Measurements from ENCODE around the gene NOL12. TPM values are rescaled to one million over a fixed set of nuclear protein-coding genes. Genes with fewer than 3 reads are reported as not detected.
"Not testable (repeated sequence)": the region's sequence is repeated elsewhere in the genome, so short reads cannot be mapped to it uniquely, and the experiment has no call there.

NOL12 gene
- total RNA-seq, 2 donors from 2014 or later: 30.3 to 38.2 TPM

- peak; percentile 97 to 98 for DNase-seq
- peak; percentile 95 for ATAC-seq
These were observed 10.8 kb downstream of the NOL12 start, which contains the start of gene TRIOBP for GRCh38 chr22:37696657-37697537. TRIOBP (plus strand) TSS chr22:37697048; CDS start chr22:37701366, 4,318 bp downstream.

GRCh38 chr22:37697538-37697835 is 11.3 kb downstream of the NOL12 start:
- intact Hi-C loops (cut with DNase I, micrococcal nuclease): no loop called here
- no peak for ATAC-seq
- DNase-seq: no peak

More at GRCh38 chr22:37696657-37697537, 10.8 kb downstream of the NOL12 start, which contains the start of gene TRIOBP:
- intact Hi-C loops (cut with DNase I, micrococcal nuclease): no loop called here

- ATAC-seq: no peak
- DNase-seq: no peak
These were observed 15.1 kb downstream of the NOL12 start for GRCh38 chr22:37701141-37701786.

GRCh38 chr22:37703906-37704305 is 17.8 kb downstream of the NOL12 start:
- no peak for ATAC-seq
- no peak for DNase-seq
- intact Hi-C loops (cut with DNase I, micrococcal nuclease): no loop called here

More at GRCh38 chr22:37701141-37701786, 15.1 kb downstream of the NOL12 start:
- intact Hi-C loops (cut with DNase I, micrococcal nuclease): no loop called here

GRCh38 chr22:37704645-37705044 is 18.5 kb downstream of the NOL12 start:
- ATAC-seq (no peak), DNase-seq (no peak)
- intact Hi-C loops (cut with DNase I, micrococcal nuclease): no loop called here

GRCh38 chr22:37705205-37705604 is 19.1 kb downstream of the NOL12 start:
- DNase-seq (no peak), ATAC-seq (no peak)
- intact Hi-C loops (cut with DNase I, micrococcal nuclease): no loop called here

DNA sequence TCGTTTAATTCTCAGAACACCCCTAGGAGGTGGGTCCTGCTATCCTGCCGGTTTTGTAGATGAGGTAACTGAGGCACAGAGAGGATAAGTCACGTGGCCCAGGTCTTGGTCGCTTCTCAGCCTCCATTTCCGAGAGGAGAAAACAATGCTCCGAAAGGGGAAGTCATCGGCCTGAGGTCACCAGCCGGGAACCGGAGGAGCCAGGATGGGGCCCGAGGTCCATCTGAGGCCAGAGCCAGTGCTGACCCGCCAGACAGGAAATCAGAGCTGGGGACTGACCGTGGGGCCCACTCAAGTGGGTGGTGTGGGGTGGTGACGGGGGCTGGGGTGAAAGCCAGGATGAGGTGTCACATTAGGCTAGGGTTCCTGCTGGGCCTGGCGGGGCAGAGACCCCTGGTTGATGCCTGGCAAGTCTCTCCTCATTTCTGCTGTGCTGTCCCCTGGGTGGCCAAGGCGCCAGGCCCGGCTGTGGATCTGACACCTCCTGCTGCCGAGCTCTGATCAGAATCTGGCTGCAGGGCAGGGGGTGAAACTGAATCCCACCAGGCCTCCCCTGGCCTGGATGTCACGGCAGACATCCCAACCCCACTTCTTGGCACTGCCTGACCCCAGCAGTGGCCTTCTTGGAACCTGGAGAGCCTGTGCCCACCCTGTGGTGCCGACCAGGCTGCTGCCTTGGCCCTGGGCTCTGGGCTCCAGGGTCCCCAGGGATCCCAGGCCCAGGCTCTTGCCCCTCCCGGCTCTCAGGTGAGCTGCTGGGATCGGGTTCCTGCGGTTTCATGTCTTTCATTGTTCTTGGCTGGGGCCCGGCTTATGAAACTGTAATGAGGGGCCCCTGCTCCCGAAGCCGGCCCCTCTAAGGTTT is 22.7 kb downstream of the NOL12 start:
- DNase-seq: no peak
- ATAC-seq: peak; percentile 18
- intact Hi-C loops (cut with DNase I, micrococcal nuclease): no loop called here

DNA sequence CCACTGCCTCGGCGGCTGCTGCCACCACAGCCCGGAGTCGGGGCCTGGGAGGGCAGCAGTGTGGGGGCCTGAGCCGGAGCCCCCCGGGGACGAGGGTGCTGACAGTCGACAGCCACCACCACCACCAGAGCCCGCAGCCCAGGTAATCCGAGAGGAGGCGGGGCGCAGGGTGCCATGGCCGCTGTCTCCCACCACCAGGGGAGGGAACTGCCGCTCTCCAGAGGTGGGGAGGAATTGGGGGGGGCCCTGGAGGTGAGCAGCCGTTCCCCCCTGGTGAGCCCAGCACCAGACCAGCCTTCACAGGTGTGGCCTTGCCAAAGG is 23.3 kb downstream of the NOL12 start:
- DNase-seq (no peak), ATAC-seq (no peak)
- intact Hi-C loops (cut with DNase I, micrococcal nuclease): no loop called here

DNA sequence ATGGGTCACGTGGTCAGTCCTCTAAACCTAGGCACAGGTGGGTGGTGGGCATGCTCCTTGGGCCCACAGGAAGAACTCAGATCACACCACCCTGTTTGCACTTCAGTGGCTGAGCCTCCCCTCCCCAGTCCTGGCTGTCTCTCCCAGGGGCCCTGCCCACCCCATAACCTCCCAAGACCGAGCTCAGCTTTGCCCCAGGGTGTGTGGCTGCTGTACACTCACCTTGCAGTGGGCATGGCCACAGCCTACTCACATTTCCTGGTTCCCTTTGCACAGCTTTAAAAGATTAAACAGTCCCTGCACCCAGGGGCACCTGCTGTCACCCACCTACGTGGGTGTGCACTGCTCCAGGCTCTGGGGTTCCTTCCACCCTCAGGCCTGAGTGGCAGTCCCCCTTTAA is 24.5 kb downstream of the NOL12 start:
- no peak for DNase-seq
- intact Hi-C loops (cut with DNase I, micrococcal nuclease): no loop called here
- peak; percentile 76 for ATAC-seq

DNA sequence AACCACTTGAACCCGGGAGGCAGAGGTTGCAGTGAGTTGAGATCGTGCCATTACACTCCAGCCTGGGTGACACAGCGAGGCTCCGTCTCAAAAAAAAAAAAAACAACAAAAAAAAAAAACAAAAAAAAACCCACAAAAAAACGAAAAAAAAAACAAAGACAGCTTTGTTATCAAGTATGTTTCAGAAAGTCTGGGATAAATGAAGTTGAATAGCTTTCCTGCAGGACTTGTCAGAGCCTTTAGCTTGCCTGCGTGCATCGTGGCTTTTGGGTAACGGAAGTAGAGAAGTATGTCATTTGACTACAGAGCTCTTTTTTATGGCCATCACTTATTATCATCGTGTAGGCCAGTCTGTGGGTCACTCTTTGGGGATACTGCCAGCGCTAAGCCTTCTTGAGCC is 25.3 kb downstream of the NOL12 start:
- DNase-seq: no peak
- no peak for ATAC-seq
- intact Hi-C loops (cut with DNase I, micrococcal nuclease): no loop called here

DNA sequence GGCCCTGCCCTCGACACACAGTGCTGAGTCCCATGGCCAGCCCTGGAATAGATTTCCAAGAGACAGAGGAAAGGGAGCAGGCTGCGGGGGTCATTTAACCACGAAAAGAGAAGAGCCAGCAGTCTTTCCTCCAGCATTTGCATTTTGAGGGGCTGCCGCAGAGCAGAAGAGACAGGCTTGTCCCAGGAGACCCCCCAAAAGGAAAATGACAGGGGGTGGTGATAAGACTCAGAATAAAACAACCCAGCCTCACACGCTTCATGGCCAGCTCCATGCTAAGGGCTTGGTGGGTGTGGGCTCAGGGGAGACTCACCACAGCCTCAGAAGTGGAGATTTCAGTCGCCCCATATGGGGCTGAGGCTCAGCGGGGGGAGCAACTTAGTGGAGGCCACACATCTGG is 27.6 kb downstream of the NOL12 start:
- DNase-seq (no peak), ATAC-seq (no peak)
- intact Hi-C loops (cut with DNase I, micrococcal nuclease): no loop called here

GRCh38 chr22:37714634-37715033 is 28.5 kb downstream of the NOL12 start:
- DNase-seq (no peak), ATAC-seq (no peak)
- intact Hi-C loops (cut with DNase I, micrococcal nuclease): no loop called here

DNA sequence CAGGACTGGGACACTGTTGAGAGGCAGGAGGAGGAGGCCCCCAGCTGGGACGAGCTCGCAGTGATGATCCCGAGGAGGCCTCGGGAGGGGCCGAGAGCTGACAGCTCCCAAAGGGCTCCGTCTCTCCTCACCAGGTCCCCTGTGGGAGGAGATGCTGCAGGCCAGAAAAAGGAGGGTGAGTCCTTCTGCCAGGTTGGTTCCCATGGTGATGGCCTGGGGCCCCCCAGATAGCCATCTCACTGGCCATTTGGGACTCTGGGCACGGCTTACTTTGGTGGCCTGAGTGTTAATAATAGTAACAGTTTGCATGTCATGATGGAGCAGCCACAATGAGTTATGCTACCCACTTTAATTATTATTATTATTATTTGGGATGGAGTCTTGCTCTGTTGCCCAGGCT is 29.6 kb downstream of the NOL12 start:
- intact Hi-C loops (cut with DNase I, micrococcal nuclease): no loop called here
- no peak for DNase-seq
- no peak for ATAC-seq

GRCh38 chr22:37716708-37717107 is 30.6 kb downstream of the NOL12 start:
- intact Hi-C loops (cut with DNase I, micrococcal nuclease): no loop called here
- no peak for DNase-seq
- ATAC-seq: no peak

DNA sequence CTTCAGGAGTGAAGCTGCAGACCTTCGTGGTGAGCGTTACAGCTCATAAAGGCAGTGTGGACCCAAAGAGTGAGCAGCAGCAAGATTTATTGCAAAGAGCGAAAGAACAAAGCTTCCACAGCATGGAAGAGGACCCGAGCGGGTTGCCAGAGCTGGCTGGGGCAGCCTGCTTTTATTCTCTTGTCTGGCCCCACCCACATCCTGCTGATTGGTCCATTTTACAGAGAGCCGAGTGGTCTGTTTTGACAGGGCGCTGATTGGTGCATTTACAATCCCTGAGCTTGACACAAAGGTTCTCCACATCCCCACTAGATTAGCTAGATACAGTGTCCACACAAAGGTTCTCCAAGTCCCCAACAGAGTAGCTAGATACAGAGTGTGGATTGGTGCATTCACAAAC is 31.1 kb downstream of the NOL12 start:
- ATAC-seq; intact Hi-C loops (cut with DNase I, micrococcal nuclease); DNase-seq: not testable (repeated sequence)

GRCh38 chr22:37717746-37718305 is 31.7 kb downstream of the NOL12 start:
- ATAC-seq; DNase-seq; intact Hi-C loops (cut with DNase I, micrococcal nuclease): not testable (repeated sequence)

- ATAC-seq (no peak), DNase-seq (no peak)
- intact Hi-C loops (cut with DNase I, micrococcal nuclease): no loop called here
These were observed 39.6 kb downstream of the NOL12 start for GRCh38 chr22:37725551-37726240.

DNA sequence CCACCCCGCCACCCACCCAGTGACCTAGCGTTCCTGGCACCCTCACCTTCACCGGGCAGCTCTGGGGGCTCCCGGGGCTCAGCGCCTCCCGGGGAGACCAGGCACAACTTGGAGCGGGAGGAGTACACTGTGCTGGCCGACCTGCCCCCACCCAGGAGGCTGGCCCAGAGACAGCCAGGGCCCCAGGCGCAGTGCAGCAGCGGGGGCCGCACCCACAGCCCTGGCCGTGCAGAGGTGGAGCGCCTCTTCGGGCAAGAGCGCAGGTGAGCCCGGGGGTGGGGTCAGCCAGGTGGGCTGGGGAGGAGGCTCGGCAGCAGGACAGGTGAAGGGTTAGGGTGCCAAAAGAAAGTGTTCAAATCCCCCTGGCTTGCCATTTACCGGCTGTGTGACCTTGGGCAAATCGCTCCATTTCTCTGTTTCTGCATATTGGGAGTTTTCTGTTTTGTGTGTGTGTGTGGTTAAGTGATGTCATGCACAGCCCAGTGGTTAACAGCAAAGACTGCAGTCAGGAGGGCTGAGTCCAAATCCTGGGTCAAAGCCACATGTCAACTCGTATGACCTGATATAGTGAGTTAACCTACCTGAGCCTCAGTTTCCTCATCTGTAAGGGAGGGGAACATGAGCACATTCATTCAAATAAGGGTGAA is 40.2 kb downstream of the NOL12 start:
- ATAC-seq (peak; percentile 31), DNase-seq (no peak)
- intact Hi-C loops (cut with DNase I, micrococcal nuclease): no loop called here

Data from left colon (tissue), 2 donors.